ENCODE measurements around the gene LRRN4CL. TPM values are rescaled to one million over a fixed set of nuclear protein-coding genes. Genes with fewer than 3 reads are reported as not detected.

LRRN4CL gene
- total RNA-seq, 1 donor, result 13.8 TPM

- H3K36me3 ChIP-seq (ENCODE audit: insufficient read depth, low read length), result peaks cover 16% of the 10 kb centered on the region
Measured at GRCh38 chr11:62728171-62728988, 39.0 kb upstream of the LRRN4CL start, which contains the start of gene TTC9C. Gene TTC9C (plus strand): TSS chr11:62728486. CDS start chr11:62728849, 363 bp downstream.

GRCh38 chr11:62727872-62728170, 38.5 kb upstream of the LRRN4CL start:
- Histone ChIP-seq H3K79me2 (ENCODE audit: insufficient read depth, low read length) (peaks cover 76% of the 10 kb centered on the region), H3K4me1 (ENCODE audit: insufficient read depth, low read length) (peaks cover 19% of the 10 kb centered on the region), H3K9me3 (ENCODE audit: low read depth, low read length) (no peaks in the 10 kb centered on the region), H3K27ac (ENCODE audit: low read depth, low read length) (peak overlapping the region; percentile 87), H3K4me3 (ENCODE audit: insufficient read depth, low read length) (peak overlapping the region; percentile 98), H3K4me2 (ENCODE audit: insufficient read depth, low read length) (peak overlapping the region; percentile 87), H2AFZ (ENCODE audit: low read length) (peak overlapping the region; percentile 97), H4K20me1 (ENCODE audit: insufficient read depth, low read length) (peaks cover 33% of the 10 kb centered on the region), H3K36me3 (ENCODE audit: insufficient read depth, low read length) (peaks cover 17% of the 10 kb centered on the region), H3K27me3 (ENCODE audit: insufficient read depth, low read length) (no peaks in the 10 kb centered on the region)
- TF ChIP-seq CTCF (IDR thresholded peaks at IDR 0.05; ENCODE audit: extremely low read depth, low read depth, low read length), result no peak
- peak; percentile 98 for DNase-seq (ENCODE audit: insufficient read length, low spot score, missing footprints)

More at GRCh38 chr11:62728171-62728988, 39.0 kb upstream of the LRRN4CL start, which contains the start of gene TTC9C:
- Histone ChIP-seq H3K4me3 (ENCODE audit: insufficient read depth, low read length) (peak within 1 kb of the TSS; percentile 98), H3K9me3 (ENCODE audit: low read depth, low read length) (no peaks in the 10 kb centered on the region), H3K27me3 (ENCODE audit: insufficient read depth, low read length) (no peaks in the 10 kb centered on the region), H3K27ac (ENCODE audit: low read depth, low read length) (peak within 1 kb of the TSS; percentile 87), H3K4me1 (ENCODE audit: insufficient read depth, low read length) (peaks cover 19% of the 10 kb centered on the region), H3K79me2 (ENCODE audit: insufficient read depth, low read length) (peaks cover 76% of the 10 kb centered on the region), H3K4me2 (ENCODE audit: insufficient read depth, low read length) (peak within 1 kb of the TSS; percentile 87), H4K20me1 (ENCODE audit: insufficient read depth, low read length) (peaks cover 36% of the 10 kb centered on the region), H2AFZ (ENCODE audit: low read length) (peak within 1 kb of the TSS; percentile 97)
- TF ChIP-seq CTCF (IDR thresholded peaks at IDR 0.05; ENCODE audit: extremely low read depth, low read depth, low read length), result no peak
- DNase-seq (ENCODE audit: insufficient read length, low spot score, missing footprints), result peak; percentile 91

DNA sequence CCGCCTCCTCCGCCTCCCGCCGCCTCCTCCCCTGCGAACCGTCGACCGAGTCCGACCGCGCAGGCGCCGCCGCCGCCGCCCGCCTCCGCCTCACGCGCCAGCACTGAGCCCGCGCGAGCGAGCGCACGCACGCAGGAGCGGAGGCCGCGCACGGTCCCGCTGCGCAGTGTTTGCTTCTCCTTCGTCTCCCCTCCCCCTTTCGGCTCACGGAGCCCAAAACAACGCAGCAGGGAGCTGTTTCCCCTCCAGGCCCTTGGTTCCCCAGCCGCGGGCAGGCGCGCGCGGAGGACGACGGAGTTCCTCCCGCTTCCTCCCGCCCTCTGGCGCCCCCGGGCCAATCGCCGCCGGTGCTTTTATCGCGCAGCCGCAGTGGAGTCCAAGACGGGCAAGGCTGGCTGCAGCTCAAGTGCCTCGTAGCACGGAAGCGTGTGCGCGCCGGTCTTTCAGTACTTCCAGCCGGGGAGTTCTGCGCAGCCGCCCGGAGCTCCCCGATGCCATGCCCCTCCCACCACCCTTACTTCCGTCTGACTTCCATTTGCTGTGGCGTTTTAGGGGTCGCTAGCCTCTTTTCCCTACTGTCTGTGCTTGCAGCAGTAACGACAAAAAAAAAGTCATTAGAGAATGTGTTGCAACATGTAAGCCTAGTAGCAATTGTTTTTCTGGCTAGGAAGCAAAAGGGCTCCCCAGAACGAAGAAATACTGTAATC, 38.0 kb upstream of the LRRN4CL start, which contains the start of gene HNRNPUL2:
Gene HNRNPUL2 (minus strand): TSS at position 293 of the 707 bp plus-strand sequence. CDS start 301 bp downstream, outside the sequence.
- DNase-seq (ENCODE audit: insufficient read length, low spot score, missing footprints), result peak; percentile 99
- H3K4me3 ChIP-seq (ENCODE audit: insufficient read depth, low read length), result peak within 1 kb of the TSS; percentile 98
- no peak for TF ChIP-seq CTCF (IDR thresholded peaks at IDR 0.05; ENCODE audit: extremely low read depth, low read depth, low read length)
- peak within 1 kb of the TSS; percentile 97 for H2AFZ ChIP-seq (ENCODE audit: low read length)
- no peaks in the 10 kb centered on the region for H3K9me3 ChIP-seq (ENCODE audit: low read depth, low read length)
- peaks cover 19% of the 10 kb centered on the region for H3K4me1 ChIP-seq (ENCODE audit: insufficient read depth, low read length)
- peaks cover 22% of the 10 kb centered on the region for H3K36me3 ChIP-seq (ENCODE audit: insufficient read depth, low read length)
- peaks cover 77% of the 10 kb centered on the region for H3K79me2 ChIP-seq (ENCODE audit: insufficient read depth, low read length)
- peak within 1 kb of the TSS; percentile 87 for H3K4me2 ChIP-seq (ENCODE audit: insufficient read depth, low read length)
- peak within 1 kb of the TSS; percentile 87 for H3K27ac ChIP-seq (ENCODE audit: low read depth, low read length)
- H4K20me1 ChIP-seq (ENCODE audit: insufficient read depth, low read length), result peaks cover 33% of the 10 kb centered on the region
- H3K27me3 ChIP-seq (ENCODE audit: insufficient read depth, low read length), result no peaks in the 10 kb centered on the region

- peak overlapping the region; percentile 87 for H3K4me2 ChIP-seq (ENCODE audit: insufficient read depth, low read length)
- no peak for DNase-seq (ENCODE audit: insufficient read length, low spot score, missing footprints)
Measured at GRCh38 chr11:62726915-62727164, 37.5 kb upstream of the LRRN4CL start.

More at GRCh38 chr11:62726915-62727164, 37.5 kb upstream of the LRRN4CL start:
- Histone ChIP-seq H3K4me3 (ENCODE audit: insufficient read depth, low read length) (peak overlapping the region; percentile 98), H3K27ac (ENCODE audit: low read depth, low read length) (peak overlapping the region; percentile 73), H4K20me1 (ENCODE audit: insufficient read depth, low read length) (peaks cover 33% of the 10 kb centered on the region), H3K36me3 (ENCODE audit: insufficient read depth, low read length) (peaks cover 26% of the 10 kb centered on the region), H3K4me1 (ENCODE audit: insufficient read depth, low read length) (peaks cover 19% of the 10 kb centered on the region), H2AFZ (ENCODE audit: low read length) (peak overlapping the region; percentile 30), H3K27me3 (ENCODE audit: insufficient read depth, low read length) (no peaks in the 10 kb centered on the region), H3K79me2 (ENCODE audit: insufficient read depth, low read length) (peaks cover 77% of the 10 kb centered on the region), H3K9me3 (ENCODE audit: low read depth, low read length) (no peaks in the 10 kb centered on the region)
- no peak for TF ChIP-seq CTCF (IDR thresholded peaks at IDR 0.05; ENCODE audit: extremely low read depth, low read depth, low read length)

Data from osteoblast (primary cell).